ENCODE results near the gene ZBTB47. TPM values are rescaled to one million over a fixed set of nuclear protein-coding genes. Genes with fewer than 3 reads are reported as not detected.

The ZBTB47 gene
- polyA plus RNA-seq, 12 donors = 22.0 to 42.6 (median 27.2) TPM; not detected in 1

DNA sequence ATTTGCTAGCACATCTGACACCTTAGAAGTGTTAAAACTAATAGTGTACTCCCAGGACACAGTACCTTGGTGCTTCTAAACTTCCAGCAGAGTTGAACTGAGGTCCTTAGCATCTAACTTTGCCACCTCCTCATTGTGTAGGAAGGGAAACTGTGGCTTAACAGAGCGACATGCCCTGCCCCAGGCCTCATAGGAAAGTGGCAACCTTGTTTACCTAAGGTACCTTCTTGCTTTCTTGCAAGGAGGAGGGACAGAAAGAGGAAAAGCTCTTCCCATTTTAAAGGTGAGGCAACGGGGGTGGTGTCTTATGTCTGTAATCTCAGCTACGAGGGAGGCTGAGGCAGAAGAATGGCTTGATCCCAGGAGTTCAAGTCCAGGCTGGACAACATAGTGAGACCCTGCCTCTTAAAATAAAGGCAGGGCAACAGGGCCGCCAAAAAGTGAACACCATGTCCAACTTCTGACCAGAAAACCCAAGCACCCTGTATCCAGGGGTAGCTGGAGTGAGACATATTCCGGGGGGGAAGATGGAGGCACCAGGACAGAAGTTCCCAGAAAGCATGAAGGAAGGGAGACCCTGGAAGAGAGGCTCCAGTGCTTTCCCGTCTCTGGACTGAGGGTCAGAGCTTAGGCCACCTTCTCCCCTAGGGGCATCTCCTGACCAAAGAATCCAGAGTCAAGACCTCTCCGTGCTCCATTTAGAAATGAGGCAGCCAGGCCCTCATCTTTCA, 31.3 kb downstream of the ZBTB47 start:
- no peak for DNase-seq

DNA sequence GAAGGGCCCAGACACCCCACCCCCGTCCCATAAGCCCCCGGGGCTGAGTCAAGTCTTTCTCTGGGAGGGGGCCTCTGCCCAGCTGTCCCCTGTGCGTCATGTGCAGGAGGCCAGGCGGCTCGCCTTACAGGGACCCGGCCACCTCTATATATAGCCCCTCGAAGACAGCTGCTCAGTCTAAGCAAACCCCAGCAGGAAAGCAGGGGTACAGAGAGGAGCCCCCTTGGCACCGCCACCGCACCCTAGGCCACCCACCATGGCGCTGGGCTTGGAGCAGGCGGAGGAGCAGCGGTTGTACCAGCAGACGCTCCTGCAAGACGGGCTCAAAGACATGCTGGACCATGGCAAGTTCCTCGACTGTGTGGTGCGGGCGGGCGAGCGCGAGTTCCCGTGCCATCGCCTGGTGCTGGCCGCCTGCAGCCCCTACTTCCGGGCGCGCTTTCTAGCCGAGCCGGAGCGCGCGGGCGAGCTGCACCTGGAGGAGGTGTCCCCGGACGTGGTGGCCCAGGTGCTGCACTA, 31.9 kb downstream of the ZBTB47 start, which contains the start of gene KLHL40:
Gene KLHL40 (plus strand): TSS at position 175 of the 519 bp plus-strand sequence. CDS start 82 bp downstream, at position 257.
- no peak for DNase-seq

GRCh38 chr3:42685891-42686820, 32.7 kb downstream of the ZBTB47 start:
- DNase-seq = no peak

DNA sequence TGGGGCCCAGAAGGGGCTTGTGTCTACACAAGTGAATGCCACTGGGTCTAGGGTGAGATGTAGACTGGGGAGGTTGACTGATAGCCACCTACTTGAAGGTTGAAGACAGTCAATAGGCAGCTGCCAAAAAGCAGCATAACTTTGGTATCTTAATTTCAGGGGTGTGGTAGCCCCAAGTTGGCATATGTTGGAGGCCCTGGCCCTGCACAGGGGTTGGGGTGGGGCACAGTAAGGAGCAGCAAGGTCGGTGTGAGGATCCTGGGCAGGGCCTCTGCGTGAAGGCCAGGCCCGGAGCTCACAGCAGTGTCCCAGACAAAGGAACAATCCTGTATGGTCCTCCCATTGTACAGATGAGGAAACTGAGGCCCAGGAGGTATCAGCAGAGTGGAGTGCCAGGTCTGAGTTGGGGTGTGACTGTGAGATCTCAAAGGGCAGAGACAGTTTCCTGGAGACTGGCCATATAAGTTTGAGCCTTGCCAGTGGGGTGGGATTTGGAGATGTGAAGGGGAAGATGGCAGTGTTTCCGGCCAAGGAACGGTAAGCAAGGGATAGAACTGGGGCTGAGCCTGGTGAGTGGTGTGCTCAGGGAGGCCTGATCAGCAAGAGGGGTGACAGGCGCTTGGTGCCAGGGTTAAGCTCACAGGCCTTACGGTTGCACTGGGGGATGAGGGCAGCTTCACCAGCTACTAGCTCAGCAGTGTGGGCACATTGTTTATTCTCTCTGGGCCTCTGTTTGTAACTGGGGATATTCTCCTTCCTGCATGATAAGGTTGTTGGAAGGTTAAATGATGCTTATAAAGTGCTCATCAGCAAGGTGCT, 33.5 kb downstream of the ZBTB47 start:
- DNase-seq = no peak

GRCh38 chr3:42688016-42688415, 34.5 kb downstream of the ZBTB47 start:
- no peak for DNase-seq

DNA sequence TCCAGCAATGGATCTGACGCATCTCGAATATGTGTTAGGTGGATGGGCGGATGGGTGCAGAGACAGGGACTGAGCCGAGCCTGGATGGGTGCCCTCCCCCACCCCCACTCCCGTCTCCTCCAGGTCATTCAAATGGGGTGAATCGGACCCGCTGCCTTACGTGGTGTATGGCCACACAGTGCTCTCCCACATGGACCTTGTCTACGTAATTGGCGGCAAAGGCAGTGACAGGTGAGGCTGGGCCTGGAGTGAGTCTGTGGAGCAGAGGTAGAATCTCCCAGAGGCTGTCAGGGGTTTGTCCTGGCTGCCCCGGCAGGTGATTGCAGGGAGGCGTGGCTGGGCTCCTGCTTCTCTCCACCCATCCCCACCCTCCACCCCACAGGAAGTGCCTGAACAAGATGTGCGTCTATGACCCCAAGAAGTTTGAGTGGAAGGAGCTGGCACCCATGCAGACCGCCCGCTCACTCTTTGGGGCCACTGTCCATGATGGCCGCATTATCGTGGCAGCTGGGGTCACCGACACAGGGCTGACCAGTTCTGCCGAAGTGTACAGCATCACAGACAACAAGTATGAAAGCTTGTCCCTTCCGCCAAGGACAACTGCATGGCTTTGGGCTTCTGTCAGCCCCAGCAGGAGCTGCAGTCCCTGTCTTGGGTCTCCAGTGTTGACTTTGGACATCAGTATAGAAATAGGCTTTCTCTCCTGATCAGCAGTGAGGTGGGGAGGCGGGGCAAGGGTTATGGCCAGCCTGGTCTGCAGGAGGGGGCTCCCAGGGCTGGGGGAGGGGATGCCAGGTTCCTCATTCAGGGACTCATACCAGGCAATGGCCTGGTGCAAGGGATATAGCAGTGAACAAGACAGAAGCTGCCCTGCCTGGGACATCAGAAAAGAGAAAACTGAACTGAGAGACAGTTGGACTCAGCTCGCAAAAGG, 35.3 kb downstream of the ZBTB47 start:
- DNase-seq = no peak

GRCh38 chr3:42689421-42690014, 36.0 kb downstream of the ZBTB47 start:
- no peak for DNase-seq

DNA sequence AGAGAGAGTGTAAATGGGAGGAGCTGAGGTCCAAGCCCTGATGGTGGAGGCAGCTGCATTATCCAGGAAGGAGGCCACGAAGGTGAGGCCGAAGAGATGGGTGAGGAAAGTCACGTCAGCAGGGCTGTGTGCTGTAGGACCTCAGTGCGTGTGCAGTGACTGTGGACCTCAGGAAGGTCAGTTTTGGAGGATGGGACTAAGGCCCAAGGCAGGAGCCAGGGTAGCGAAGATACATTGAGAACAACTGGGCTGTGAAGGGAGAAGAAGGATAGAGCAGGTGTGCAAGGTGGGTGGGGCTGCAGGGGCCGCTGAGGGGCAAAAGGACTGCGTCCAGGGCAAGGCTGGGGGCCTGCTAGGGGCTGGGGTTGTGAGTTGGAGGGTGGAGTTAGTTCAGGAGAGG, 36.7 kb downstream of the ZBTB47 start:
- no peak for DNase-seq

GRCh38 chr3:42690766-42691680, 37.5 kb downstream of the ZBTB47 start:
- no peak for DNase-seq

DNA sequence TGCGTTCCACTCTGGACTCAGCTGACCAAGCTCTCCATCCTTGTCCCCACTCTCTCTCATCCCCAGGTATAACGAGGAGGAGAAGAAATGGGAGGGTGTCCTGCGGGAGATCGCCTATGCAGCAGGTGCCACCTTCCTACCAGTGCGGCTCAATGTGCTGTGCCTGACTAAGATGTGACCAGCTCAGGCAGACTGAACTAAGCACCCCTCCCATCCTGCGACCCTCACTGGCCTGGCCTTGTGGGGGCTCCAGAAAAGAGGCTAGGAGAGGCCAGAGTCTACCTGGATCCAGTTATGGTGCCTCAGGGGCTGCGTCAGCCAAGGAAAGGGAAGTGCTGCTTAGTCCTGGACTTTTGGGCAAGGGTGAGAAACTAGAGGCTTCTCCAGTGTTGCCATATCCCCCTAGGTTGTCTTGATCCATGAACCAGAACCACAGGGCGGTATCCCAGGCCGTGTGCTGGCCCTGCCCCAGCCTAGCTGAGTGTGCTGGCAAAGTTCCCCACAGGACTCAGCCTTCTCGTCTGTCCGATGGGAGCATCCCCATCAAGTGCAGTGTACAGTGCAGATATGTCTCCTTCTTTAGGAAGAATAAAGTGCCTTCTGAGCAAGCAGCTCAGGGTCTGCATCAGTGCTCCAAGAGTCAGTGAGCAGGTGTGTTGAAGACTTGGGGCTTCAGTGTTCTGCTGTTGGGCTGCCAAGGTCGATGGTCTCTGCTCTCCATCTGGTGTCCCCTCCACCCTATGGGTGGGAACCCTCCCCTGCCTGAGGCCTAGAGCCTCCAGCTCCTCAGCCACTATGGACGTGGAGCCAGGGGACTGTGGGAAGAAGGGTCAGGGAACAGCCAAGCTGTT, 38.5 kb downstream of the ZBTB47 start:
- DNase-seq = no peak

DNA sequence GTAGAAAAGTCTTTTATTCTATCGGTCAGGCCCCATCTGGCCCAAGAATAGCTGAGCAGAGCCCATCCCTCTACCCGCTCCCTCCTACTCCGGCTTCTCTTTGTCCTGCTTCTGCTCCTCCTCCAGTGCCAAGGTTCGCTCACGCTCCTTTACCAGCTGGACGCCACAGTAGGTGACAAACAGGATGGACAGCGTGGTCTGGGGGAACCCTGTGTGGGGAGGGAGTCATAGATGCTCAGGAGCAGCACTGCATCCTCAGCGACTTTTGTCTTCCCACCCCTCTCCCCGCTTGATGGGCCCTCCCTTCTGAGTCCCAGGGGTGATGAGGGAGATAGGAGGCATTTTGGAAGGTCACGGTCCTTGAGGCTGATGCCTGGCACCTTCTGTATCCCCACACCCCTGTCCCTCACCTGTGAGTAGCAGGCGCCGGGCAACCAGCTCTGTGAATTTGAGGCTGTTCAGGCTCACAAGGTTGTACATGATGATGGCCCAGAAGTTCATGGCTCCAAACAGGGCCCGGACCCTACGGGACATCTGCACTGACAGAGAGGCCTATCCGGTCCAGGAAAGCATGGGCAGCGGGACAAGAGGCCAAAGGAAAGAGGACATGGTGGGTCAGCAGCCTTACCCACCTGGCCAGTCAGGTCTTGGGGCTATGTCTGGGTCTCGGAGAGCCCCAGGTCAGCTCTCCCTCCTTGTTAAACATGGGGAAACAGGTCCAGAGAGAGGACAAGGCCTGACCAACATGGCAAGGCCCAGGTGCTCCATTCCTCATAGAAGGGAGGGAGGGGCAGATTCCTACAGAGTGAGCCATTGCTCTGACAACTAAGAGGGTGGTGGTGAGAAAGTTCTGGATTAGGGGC, 39.4 kb downstream of the ZBTB47 start:
- DNase-seq = no peak

DNA sequence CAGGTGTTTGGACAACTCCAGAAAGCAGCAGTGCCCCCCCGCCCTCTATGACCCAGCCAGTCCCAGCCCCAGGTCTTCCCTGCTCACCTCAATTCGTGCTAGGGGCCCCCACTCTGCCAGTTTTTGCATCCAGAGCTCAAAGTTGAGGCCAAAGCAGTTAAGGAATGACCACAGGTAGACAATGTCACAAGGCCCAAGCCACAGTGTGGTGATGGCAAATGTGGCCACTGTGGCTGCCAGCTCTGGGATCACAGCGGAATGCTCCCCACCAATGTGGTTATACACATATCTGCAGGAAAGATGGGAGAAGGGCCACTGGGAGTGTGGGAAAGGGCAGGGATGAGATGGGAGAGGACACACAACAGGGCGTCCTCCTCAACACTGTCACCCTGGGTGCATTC, 40.0 kb downstream of the ZBTB47 start:
- DNase-seq = no peak

- DNase-seq = no peak
These were observed 40.9 kb downstream of the ZBTB47 start for GRCh38 chr3:42694366-42694765.

GRCh38 chr3:42696356-42697288, 43.1 kb downstream of the ZBTB47 start:
- no peak for DNase-seq

DNA sequence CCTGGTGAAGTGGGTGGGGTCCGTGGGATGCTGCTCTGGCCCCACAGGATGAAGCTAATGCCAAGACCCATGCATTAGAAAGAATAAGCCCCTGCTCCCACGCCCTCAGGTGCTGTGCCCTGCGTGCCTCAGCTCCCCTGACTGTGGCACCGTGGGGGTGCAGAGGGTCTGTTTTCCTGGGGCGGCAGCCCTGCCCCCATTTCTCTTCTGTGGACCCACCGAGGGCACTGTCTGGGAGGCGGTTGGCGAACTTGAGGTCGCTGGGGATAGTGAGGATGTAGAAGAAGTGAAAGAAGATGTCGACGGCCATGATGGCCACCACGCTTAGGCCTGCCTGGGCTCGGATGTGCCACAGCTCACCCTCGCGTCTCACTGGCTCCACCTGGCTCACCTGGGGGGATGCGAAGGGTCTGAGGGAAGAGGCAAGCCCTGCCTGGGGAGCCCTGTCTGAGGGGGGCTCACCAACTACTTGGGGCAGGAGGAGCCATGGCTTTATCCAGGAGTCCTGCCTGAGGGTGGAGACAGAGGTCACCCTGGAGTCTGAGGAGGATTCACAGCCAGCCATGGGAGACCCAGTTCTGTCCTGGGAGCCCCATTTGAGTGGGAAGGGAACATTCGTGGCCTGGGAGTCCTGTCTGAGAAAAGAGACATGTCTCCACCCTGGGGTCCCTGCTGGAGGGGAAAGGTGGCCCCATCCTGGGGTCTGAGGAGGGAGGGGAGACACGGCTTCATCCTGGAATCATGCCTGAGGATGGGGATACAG, 44.0 kb downstream of the ZBTB47 start:
- DNase-seq = no peak
